ENCODE results near the gene CTR9. TPM values are rescaled to one million over a fixed set of nuclear protein-coding genes. Genes with fewer than 3 reads are reported as not detected.

CTR9 gene
- total RNA-seq, 1 experiment from 2014 or later: 20.0 TPM

GRCh38 chr11:10761085-10761698 is 10.1 kb downstream of the CTR9 start:
- H3K4me3 ChIP-seq (ENCODE audit: low read length): no peak overlapping the region
- no peak overlapping the region for H2AFZ ChIP-seq (ENCODE audit: low read length)
- intact Hi-C loops (cut with micrococcal nuclease): no loop called here
- H4K20me1 ChIP-seq (ENCODE audit: low read length): no peaks in the 10 kb centered on the region
- H3K4me1 ChIP-seq (ENCODE audit: insufficient read depth, low read length): no peaks in the 10 kb centered on the region
- no peak overlapping the region for H3K4me2 ChIP-seq (ENCODE audit: low read length)
- POLR2A ChIA-PET (ENCODE audit: unreplicated experiment): interaction anchor here (0.6 kb wide), 1 partner anchor 956 kb away, joined by 3 read pairs; no protein-coding TSS in a partner anchor
- no peaks in the 10 kb centered on the region for H3K9me3 ChIP-seq (ENCODE audit: low read length)
- no peak for ATAC-seq
- DNase-seq: no peak
- peaks cover 43% of the 10 kb centered on the region for H3K36me3 ChIP-seq (ENCODE audit: low read depth, low read length)
- TF ChIP-seq EZH2phosphoT487 (IDR thresholded peaks at IDR 0.05; ENCODE audit: borderline replicate concordance, low read length): no peak
- TF ChIP-seq CTCF (conservative IDR thresholded peaks at IDR 0.05; ENCODE audit: low read depth, low read length): no peak
- TF ChIP-seq EZH2 (IDR thresholded peaks at IDR 0.05; ENCODE audit: low read length, unreplicated experiment): no peak
- H3K9me2 ChIP-seq (replicated peaks; ENCODE audit: low read length): no peaks in the 10 kb centered on the region
- CTCF ChIA-PET: no interaction called here
- BruUV-seq (replicated peaks): no TSS peak
- no peak overlapping the region for H3K27ac ChIP-seq (ENCODE audit: low read length)
- no peaks in the 10 kb centered on the region for H3K27me3 ChIP-seq (ENCODE audit: low read length)
- H3F3A ChIP-seq (ENCODE audit: low read length, unreplicated experiment): no peaks in the 10 kb centered on the region
- no peaks in the 10 kb centered on the region for H3K79me2 ChIP-seq (ENCODE audit: low read length)
- H3K9ac ChIP-seq (ENCODE audit: low read length): no peak overlapping the region

- POLR2A ChIA-PET (ENCODE audit: unreplicated experiment): no interaction called here
- DNase-seq: no peak
- intact Hi-C loops (cut with micrococcal nuclease): no loop called here
- no peaks in the 10 kb centered on the region for H3F3A ChIP-seq (ENCODE audit: low read length, unreplicated experiment)
- no peaks in the 10 kb centered on the region for H3K79me2 ChIP-seq (ENCODE audit: low read length)
- BruUV-seq (replicated peaks): no TSS peak
- H3K9me2 ChIP-seq (replicated peaks; ENCODE audit: low read length): no peaks in the 10 kb centered on the region
- CTCF ChIA-PET: no interaction called here
- H3K9ac ChIP-seq (ENCODE audit: low read length): no peak overlapping the region
- H4K20me1 ChIP-seq (ENCODE audit: low read length): no peaks in the 10 kb centered on the region
- no peak overlapping the region for H2AFZ ChIP-seq (ENCODE audit: low read length)
- no peaks in the 10 kb centered on the region for H3K4me1 ChIP-seq (ENCODE audit: insufficient read depth, low read length)
- no peak overlapping the region for H3K4me2 ChIP-seq (ENCODE audit: low read length)
- H3K9me3 ChIP-seq (ENCODE audit: low read length): no peaks in the 10 kb centered on the region
- H3K4me3 ChIP-seq (ENCODE audit: low read length): no peak overlapping the region
- no peak for TF ChIP-seq EZH2phosphoT487 (IDR thresholded peaks at IDR 0.05; ENCODE audit: borderline replicate concordance, low read length)
- TF ChIP-seq EZH2 (IDR thresholded peaks at IDR 0.05; ENCODE audit: low read length, unreplicated experiment): no peak
- no peak for TF ChIP-seq CTCF (conservative IDR thresholded peaks at IDR 0.05; ENCODE audit: low read depth, low read length)
- no peaks in the 10 kb centered on the region for H3K27me3 ChIP-seq (ENCODE audit: low read length)
- peaks cover 46% of the 10 kb centered on the region for H3K36me3 ChIP-seq (ENCODE audit: low read depth, low read length)
- no peak overlapping the region for H3K27ac ChIP-seq (ENCODE audit: low read length)
- ATAC-seq: no peak
These were observed 11.1 kb downstream of the CTR9 start for GRCh38 chr11:10762185-10762584.

- Histone ChIP-seq H3K79me2 (ENCODE audit: low read length) (no peaks in the 10 kb centered on the region), H3K9me3 (ENCODE audit: low read length) (no peaks in the 10 kb centered on the region), H3F3A (ENCODE audit: low read length, unreplicated experiment) (no peaks in the 10 kb centered on the region), H3K4me1 (ENCODE audit: insufficient read depth, low read length) (no peaks in the 10 kb centered on the region), H3K36me3 (ENCODE audit: low read depth, low read length) (peaks cover 43% of the 10 kb centered on the region), H3K9me2 (replicated peaks; ENCODE audit: low read length) (no peaks in the 10 kb centered on the region), H3K4me3 (ENCODE audit: low read length) (no peak overlapping the region), H4K20me1 (ENCODE audit: low read length) (no peaks in the 10 kb centered on the region), H3K4me2 (ENCODE audit: low read length) (no peak overlapping the region), H3K27me3 (ENCODE audit: low read length) (no peaks in the 10 kb centered on the region), H3K27ac (ENCODE audit: low read length) (no peak overlapping the region), H2AFZ (ENCODE audit: low read length) (no peak overlapping the region), H3K9ac (ENCODE audit: low read length) (no peak overlapping the region)
- intact Hi-C loops (cut with micrococcal nuclease): no loop called here
- ATAC-seq (no peak), DNase-seq (no peak)
- TF ChIP-seq EZH2 (IDR thresholded peaks at IDR 0.05; ENCODE audit: low read length, unreplicated experiment) (no peak), CTCF (conservative IDR thresholded peaks at IDR 0.05; ENCODE audit: low read depth, low read length) (no peak), EZH2phosphoT487 (IDR thresholded peaks at IDR 0.05; ENCODE audit: borderline replicate concordance, low read length) (no peak)
- ChIA-PET CTCF (no interaction called here), POLR2A (ENCODE audit: unreplicated experiment) (no interaction called here)
- no TSS peak for BruUV-seq (replicated peaks)
These were observed 11.9 kb downstream of the CTR9 start for GRCh38 chr11:10762913-10763421.

All from PC-3 (cell line).